Purkinje cell (primary cell): ENCODE results near the gene SFTPA1. TPM values are rescaled to one million over a fixed set of nuclear protein-coding genes. Genes with fewer than 3 reads are reported as not detected.

Experiments
- polyA plus RNA-seq: library from polyadenylated mRNA; unstranded; fragments of >200 nt; fragmentation: Nextera tagmentation; gene quantifications from 2 replicates; pipeline ENCODE4 v1.2.1, GENCODE V29; 2014

SFTPA1 gene
- not detected in 2 replicates for polyA plus RNA-seq

DNA sequence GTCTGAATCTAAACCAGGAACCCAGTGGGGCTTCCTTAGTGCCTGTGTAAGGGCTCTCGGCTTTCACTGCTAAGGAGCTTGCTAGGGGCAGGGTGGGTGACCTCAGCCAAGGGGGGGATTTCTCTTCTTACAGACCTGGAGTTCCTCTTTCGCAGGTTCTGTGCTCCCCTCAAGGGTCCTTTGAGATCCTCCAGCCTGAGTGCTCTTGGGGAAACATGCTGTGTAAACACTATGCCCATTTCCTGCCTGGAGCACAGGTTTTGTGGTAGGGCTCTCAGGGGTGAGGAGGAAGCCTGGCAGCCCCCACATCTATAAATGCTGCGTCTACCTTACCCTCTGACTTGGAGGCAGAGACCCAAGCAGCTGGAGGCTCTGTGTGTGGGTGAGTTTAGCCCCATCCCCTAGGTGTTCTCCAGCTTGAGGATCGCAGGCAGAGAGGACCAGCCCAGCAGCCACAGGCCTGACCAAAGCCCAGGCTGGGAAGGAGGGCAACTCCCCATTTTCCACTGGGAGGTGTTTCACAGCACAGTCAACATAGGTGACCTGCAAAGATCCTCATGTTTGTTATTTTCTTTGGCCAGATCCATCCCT is at the start of gene SFTPA1:
SFTPA1 (plus strand) TSS at position 339 of the 591 bp plus-strand sequence. CDS start 887 bp downstream, outside the sequence.

Other genes starting within 250 kb of the SFTPA1 start
- gene ZCCHC24, start 165.3 kb upstream of the SFTPA1 start, polyA plus RNA-seq: 2.1 and 3.5 TPM in 2 replicates
- 0.89 and 0.92 TPM in 2 replicates for gene EIF5AL1, start 98.4 kb upstream of the SFTPA1 start, polyA plus RNA-seq
- 0.14 and 0.28 TPM in 2 replicates for gene SFTPA2, start 50.5 kb upstream of the SFTPA1 start, polyA plus RNA-seq
- gene NUTM2B, start 92.3 kb downstream of the SFTPA1 start, polyA plus RNA-seq: not detected in 2 replicates
- not detected in 2 replicates for gene NUTM2E, start 215.8 kb downstream of the SFTPA1 start, polyA plus RNA-seq